ENCODE data around the gene FGF22.

Gene FGF22

DNA sequence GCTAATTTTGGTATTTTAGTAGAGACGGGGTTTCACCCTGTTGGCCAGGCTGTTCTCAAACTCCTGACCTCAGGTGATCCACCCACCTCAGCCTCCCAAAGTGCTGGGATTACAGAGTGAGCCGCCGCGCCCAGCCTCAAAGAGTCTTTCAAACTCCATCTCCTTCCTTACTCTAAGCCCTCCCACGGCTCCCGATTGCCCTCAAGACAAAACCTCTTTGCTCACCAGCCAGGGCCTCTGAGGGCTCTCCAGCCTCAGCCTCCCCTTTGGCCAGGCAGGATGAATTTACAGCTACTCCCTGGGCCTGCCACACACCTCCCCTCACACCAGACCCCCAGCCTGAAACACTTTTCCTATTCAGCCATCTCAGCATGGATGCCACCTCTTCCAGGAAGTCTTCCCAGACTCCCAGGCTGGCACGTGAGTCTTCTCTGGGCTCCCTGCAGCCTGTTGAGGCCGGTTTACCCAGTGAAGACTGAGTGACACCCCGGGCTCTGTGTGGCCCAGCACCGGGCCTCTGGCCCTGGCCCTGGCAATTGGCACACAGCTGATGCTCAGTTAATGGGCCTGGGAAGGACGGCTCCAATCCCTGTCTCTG is 48.0 kb downstream of the FGF22 start:
- TF ChIP-seq TEAD4 (IDR thresholded peaks at IDR 0.05) = no peak
- TF ChIP-seq, protein P1, sequence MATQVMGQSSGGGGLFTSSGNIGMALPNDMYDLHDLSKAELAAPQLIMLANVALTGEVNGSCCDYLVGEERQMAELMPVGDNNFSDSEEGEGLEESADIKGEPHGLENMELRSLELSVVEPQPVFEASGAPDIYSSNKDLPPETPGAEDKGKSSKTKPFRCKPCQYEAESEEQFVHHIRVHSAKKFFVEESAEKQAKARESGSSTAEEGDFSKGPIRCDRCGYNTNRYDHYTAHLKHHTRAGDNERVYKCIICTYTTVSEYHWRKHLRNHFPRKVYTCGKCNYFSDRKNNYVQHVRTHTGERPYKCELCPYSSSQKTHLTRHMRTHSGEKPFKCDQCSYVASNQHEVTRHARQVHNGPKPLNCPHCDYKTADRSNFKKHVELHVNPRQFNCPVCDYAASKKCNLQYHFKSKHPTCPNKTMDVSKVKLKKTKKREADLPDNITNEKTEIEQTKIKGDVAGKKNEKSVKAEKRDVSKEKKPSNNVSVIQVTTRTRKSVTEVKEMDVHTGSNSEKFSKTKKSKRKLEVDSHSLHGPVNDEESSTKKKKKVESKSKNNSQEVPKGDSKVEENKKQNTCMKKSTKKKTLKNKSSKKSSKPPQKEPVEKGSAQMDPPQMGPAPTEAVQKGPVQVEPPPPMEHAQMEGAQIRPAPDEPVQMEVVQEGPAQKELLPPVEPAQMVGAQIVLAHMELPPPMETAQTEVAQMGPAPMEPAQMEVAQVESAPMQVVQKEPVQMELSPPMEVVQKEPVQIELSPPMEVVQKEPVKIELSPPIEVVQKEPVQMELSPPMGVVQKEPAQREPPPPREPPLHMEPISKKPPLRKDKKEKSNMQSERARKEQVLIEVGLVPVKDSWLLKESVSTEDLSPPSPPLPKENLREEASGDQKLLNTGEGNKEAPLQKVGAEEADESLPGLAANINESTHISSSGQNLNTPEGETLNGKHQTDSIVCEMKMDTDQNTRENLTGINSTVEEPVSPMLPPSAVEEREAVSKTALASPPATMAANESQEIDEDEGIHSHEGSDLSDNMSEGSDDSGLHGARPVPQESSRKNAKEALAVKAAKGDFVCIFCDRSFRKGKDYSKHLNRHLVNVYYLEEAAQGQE (IDR thresholded peaks at IDR 0.05; ENCODE audit: low read depth) = no peak

DNA sequence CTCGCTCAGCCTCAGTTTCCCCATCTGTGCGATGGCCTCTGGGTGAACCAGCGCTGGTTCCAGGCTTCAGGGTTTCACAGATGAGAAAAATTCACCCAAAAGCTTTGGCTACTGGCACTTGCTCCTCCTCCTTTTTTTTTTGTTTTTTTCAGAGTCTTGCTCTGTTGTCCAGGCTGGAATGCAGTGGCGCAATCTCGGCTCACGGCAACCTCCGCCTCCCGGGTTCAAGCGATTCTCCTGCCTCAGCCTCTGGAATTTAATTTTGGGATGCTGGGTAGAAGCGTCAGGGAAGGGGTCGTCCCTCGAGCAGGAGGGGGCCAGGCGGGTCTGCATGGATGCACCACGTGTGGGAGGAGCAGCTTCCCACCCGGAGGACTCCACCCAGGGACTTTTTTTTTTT is 48.5 kb downstream of the FGF22 start:
- no peak for TF ChIP-seq EGR1 (IDR thresholded peaks at IDR 0.05)
- peak; percentile 51; the same call in 1 of the 2 replicates for TF ChIP-seq CEBPB (IDR thresholded peaks at IDR 0.05)

DNA sequence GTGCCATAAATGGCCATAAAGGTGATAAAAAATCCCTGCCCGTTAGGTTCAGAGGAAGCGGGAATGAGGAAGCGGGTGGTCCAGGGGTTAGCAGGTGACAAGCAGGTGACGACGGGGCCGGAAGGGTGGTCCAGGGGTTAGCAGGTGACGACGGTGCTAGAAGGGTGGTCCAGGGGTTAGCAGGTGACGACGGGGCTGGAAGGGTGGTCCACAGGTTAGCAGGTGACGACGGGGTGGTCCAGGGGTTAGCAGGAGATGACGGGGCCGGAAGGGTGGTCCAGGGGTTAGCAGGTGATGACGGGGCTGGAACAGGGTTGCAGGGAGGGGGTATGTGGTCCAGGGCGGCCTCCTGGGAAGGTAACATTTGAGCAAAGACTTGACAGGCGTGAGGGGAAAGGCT is 49.3 kb downstream of the FGF22 start:
- no peak for TF ChIP-seq EGR1 (IDR thresholded peaks at IDR 0.05)
- TF ChIP-seq, protein P1 (IDR thresholded peaks at IDR 0.05; ENCODE audit: low read depth) = no peak

DNA sequence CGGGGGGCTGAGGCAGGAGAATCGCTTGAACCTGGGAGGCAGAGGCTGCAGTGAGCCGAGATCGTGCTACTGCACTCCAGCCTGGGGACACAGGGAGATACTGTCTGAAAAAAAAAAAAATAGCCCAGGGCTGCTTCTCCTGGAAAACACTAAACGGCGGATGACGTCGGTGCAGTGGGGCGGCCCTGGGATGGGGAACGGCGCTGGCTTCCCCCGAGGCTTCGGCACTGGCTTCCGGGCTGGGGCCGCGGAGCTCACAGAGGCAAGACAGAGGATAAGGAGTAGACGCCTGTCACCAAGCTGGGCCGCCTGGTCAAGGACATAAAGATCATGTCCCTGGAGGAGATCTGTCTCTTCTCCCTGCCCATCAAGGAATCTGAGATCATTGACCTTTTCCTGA is 50.5 kb downstream of the FGF22 start:
- no peak for TF ChIP-seq FOXM1 (IDR thresholded peaks at IDR 0.05; ENCODE audit: borderline replicate concordance, low read depth)
- TF ChIP-seq CEBPB (IDR thresholded peaks at IDR 0.05) = no peak
- TF ChIP-seq, protein P2, sequence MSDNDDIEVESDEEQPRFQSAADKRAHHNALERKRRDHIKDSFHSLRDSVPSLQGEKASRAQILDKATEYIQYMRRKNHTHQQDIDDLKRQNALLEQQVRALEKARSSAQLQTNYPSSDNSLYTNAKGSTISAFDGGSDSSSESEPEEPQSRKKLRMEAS (IDR thresholded peaks at IDR 0.05) = no peak
- TF ChIP-seq, protein P1 (IDR thresholded peaks at IDR 0.05; ENCODE audit: low read depth) = no peak
- TF ChIP-seq, protein P3, sequence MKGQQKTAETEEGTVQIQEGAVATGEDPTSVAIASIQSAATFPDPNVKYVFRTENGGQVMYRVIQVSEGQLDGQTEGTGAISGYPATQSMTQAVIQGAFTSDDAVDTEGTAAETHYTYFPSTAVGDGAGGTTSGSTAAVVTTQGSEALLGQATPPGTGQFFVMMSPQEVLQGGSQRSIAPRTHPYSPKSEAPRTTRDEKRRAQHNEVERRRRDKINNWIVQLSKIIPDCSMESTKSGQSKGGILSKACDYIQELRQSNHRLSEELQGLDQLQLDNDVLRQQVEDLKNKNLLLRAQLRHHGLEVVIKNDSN (IDR thresholded peaks at IDR 0.05) = no peak
- TF ChIP-seq CREB1 (IDR thresholded peaks at IDR 0.05; ENCODE audit: low read depth) = no peak
- no peak for TF ChIP-seq EP300 (IDR thresholded peaks at IDR 0.05; ENCODE audit: borderline replicate concordance)
- TF ChIP-seq ZBTB7A (IDR thresholded peaks at IDR 0.05; ENCODE audit: low read depth) = no peak
- TF ChIP-seq EGR1 (IDR thresholded peaks at IDR 0.05) = no peak
- no peak for TF ChIP-seq TEAD4 (IDR thresholded peaks at IDR 0.05)
- TF ChIP-seq RAD21 (IDR thresholded peaks at IDR 0.05; ENCODE audit: low read depth) = no peak
- no peak for TF ChIP-seq YY1 (IDR thresholded peaks at IDR 0.05; ENCODE audit: low read depth)
- TF ChIP-seq TAF1 (IDR thresholded peaks at IDR 0.05; ENCODE audit: low read depth) = no peak
- no peak for TF ChIP-seq NFIC (IDR thresholded peaks at IDR 0.05)
